Endothelial cell of umbilical vein (primary cell): ENCODE data around the gene NRARP.

Experiments
- EZH2 ChIP-seq: IDR thresholded peaks from 2 replicates; pipeline ENCODE4 v1.6.1; 2012; ENCODE audit warnings: borderline replicate concordance, low read depth, mild to moderate bottlenecking, moderate library complexity, low read length, inconsistent platforms; ENCODE audit not compliant: severe bottlenecking
- POLR2A ChIP-seq: IDR thresholded peaks from 2 replicates; pipeline ENCODE4 v1.6.1; 2012; ENCODE audit warnings: low read depth, mild to moderate bottlenecking, control low read depth, low read length
- POLR2AphosphoS5 ChIP-seq: IDR thresholded peaks from 2 replicates; pipeline ENCODE4 v1.6.1; 2012; ENCODE audit warnings: low read depth, mild to moderate bottlenecking, control low read depth, low read length, moderate library complexity; ENCODE audit not compliant: insufficient read depth
- TF ChIP-seq, protein P1 (sequence below), 2 donors: IDR thresholded peaks; 1 replicate in 1 of 2; 2 replicates in 1 of 2; pipeline ENCODE4 v1.5.1; 2011; ENCODE audit warnings: low read length in 2 of 2, mild to moderate bottlenecking in 2 of 2, moderate library complexity in 2 of 2, control low read depth in 1 of 2, inconsistent platforms in 1 of 2, low read depth in 1 of 2; ENCODE audit not compliant: insufficient read depth in 1 of 2; ENCODE audit errors: extremely low read depth in 1 of 2

- TF ChIP-seq, protein P1, sequence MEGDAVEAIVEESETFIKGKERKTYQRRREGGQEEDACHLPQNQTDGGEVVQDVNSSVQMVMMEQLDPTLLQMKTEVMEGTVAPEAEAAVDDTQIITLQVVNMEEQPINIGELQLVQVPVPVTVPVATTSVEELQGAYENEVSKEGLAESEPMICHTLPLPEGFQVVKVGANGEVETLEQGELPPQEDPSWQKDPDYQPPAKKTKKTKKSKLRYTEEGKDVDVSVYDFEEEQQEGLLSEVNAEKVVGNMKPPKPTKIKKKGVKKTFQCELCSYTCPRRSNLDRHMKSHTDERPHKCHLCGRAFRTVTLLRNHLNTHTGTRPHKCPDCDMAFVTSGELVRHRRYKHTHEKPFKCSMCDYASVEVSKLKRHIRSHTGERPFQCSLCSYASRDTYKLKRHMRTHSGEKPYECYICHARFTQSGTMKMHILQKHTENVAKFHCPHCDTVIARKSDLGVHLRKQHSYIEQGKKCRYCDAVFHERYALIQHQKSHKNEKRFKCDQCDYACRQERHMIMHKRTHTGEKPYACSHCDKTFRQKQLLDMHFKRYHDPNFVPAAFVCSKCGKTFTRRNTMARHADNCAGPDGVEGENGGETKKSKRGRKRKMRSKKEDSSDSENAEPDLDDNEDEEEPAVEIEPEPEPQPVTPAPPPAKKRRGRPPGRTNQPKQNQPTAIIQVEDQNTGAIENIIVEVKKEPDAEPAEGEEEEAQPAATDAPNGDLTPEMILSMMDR (IDR thresholded peaks at IDR 0.05; ENCODE audit: extremely low read depth in 1 of 2, insufficient read depth in 1 of 2, low read depth in 1 of 2, low read length in 2 of 2), result no peak
- TF ChIP-seq POLR2AphosphoS5, result no peak
- TF ChIP-seq POLR2A, result peak; percentile 14
- TF ChIP-seq EZH2, result no peak
Measured at GRCh38 chr9:137305798-137306065, 3.7 kb upstream of the NRARP start.
